Measurements from ENCODE around the gene DCHS1. TPM values are rescaled to one million over a fixed set of nuclear protein-coding genes. Genes with fewer than 3 reads are reported as not detected.
A peak's percentile ranks its signal among the peaks of the same experiment; 100 is the strongest.

Gene DCHS1
- total and polyA plus RNA-seq, 9 of the 15 experiments (the other 6 are each of a cell fraction or from before 2014, with no cell fraction given) = 0.04 to 0.49 (median 0.14) TPM; not detected in 2

DNA sequence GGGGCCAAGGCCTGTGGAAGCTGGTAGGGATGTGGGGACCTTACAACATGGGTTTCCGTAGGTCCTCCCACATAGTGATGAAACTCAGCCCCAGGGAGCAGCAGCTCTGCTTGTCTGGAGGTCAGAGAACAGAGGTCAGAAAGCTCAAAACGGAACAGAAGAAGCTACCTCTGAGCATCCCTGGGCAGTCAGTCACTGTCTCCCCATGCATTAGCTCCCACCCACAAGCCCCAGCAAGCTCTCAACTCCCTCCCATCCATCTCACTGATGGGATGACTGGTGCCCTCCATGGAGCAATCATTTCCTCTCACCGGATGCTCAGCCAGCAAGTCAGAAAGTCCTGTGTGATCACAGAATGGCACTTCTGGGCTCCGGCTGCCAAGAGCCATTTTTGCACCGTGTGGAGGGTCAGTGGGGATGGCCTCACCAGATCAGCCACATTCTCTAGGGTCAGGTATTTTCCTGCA, 38.3 kb downstream of the DCHS1 start:
- H3K9me3 ChIP-seq (replicated peaks; ENCODE audit: control insufficient read depth, insufficient read depth, low read depth, low read length) = no peaks in the 10 kb centered on the region
- no peak overlapping the region for H2AFZ ChIP-seq (ENCODE audit: low read depth, low read length)
- no peaks in the 10 kb centered on the region for H4K20me1 ChIP-seq (replicated peaks; ENCODE audit: control insufficient read depth, insufficient read depth, low read length)
- peaks cover 22% of the 10 kb centered on the region for H3K36me3 ChIP-seq (ENCODE audit: control insufficient read depth, insufficient read depth, low read length)
- H3K27me3 ChIP-seq (ENCODE audit: control insufficient read depth in 2 of 2, insufficient read depth in 2 of 2, low read length in 2 of 2) = no peaks in the 10 kb centered on the region
- peaks cover 10% of the 10 kb centered on the region for H3K79me2 ChIP-seq (ENCODE audit: control insufficient read depth, insufficient read depth, low read length)
- 81% methylated on average over 5 of the region's 5 CpGs for WGBS (ENCODE audit: insufficient coverage, low coverage, missing lambda C conversion rate)
- peak overlapping the region; percentile 86; the same call in 1 of the 3 replicates for H3K27ac ChIP-seq (ENCODE audit: extremely low read depth, low read depth, low read length)
- ChIA-PET CTCF (ENCODE audit: low intra/inter-chr PET ratio) (no interaction called here), POLR2A (interaction anchor here (0.9 to 2.8 kb wide), 5 partner anchors 13 to 89 kb away, joined by 3 to 17 read pairs (median 6); partner anchors contain the start of gene ILK)
- peak overlapping the region; percentile 100; the same call in 1 of the 2 replicates for H3K4me2 ChIP-seq (ENCODE audit: insufficient read depth, low read length)
- in situ Hi-C loops (cut with MboI) = no loop called here
- no peak for ATAC-seq
- H3K9ac ChIP-seq (ENCODE audit: insufficient read depth in 1 of 2, low read depth in 2 of 2, low read length in 2 of 2) = peak overlapping the region in 1 of 2 experiments; percentile 39; a peak in 2 of 4 replicates
- no peak for DNase-seq (ENCODE audit: extremely low read depth in 1 of 4, low spot score in 3 of 4)
- TF ChIP-seq PRDM10 (IDR thresholded peaks at IDR 0.05; ENCODE audit: partially characterized antibody) = no peak
- TF ChIP-seq NONO (IDR thresholded peaks at IDR 0.05; ENCODE audit: low read depth in 2 of 2, low read length in 1 of 2) = no peak
- no peak for TF ChIP-seq ZNF431 (CRISPR knock-in tag; IDR thresholded peaks at IDR 0.05)
- no peak for TF ChIP-seq ZNF165 (CRISPR knock-in tag; IDR thresholded peaks at IDR 0.05; ENCODE audit: borderline replicate concordance)
- no peak for TF ChIP-seq DIDO1 (tag; IDR thresholded peaks at IDR 0.05; ENCODE audit: low read depth)
- intact Hi-C loops (cut with micrococcal nuclease) = loop anchor here (5.0 kb wide), 1 partner anchor 85 kb away; no protein-coding TSS in a partner anchor
- no peak for FAIRE-seq
- H3K9me1 ChIP-seq (ENCODE audit: control insufficient read depth, insufficient read depth, low read length) = no peaks in the 10 kb centered on the region
- H3K4me1 ChIP-seq (replicated peaks in 1 of 2; ENCODE audit: control insufficient read depth in 2 of 2, insufficient read depth in 2 of 2, low read length in 2 of 2) = peaks cover 17 to 21% of the 10 kb centered on the region in 2 experiments
- no TSS peak for BruUV-seq (replicated peaks)
- H3K4me3 ChIP-seq = no peak overlapping the region

All from K562 (cell line).